ENCODE results near the gene EIF4G3.

- peak in 1 of 3 donors; percentile 45 for TF ChIP-seq POLR2A (IDR thresholded peaks at IDR 0.05)
- TF ChIP-seq, protein P1, sequence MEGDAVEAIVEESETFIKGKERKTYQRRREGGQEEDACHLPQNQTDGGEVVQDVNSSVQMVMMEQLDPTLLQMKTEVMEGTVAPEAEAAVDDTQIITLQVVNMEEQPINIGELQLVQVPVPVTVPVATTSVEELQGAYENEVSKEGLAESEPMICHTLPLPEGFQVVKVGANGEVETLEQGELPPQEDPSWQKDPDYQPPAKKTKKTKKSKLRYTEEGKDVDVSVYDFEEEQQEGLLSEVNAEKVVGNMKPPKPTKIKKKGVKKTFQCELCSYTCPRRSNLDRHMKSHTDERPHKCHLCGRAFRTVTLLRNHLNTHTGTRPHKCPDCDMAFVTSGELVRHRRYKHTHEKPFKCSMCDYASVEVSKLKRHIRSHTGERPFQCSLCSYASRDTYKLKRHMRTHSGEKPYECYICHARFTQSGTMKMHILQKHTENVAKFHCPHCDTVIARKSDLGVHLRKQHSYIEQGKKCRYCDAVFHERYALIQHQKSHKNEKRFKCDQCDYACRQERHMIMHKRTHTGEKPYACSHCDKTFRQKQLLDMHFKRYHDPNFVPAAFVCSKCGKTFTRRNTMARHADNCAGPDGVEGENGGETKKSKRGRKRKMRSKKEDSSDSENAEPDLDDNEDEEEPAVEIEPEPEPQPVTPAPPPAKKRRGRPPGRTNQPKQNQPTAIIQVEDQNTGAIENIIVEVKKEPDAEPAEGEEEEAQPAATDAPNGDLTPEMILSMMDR (IDR thresholded peaks at IDR 0.05 in 8 of 11, conservative IDR thresholded peaks at IDR 0.05 in 3 of 11) = peak in 1 of 11 experiments; percentile 5
- peak; percentile 49 to 71 (median 58) for TF ChIP-seq POLR2AphosphoS5 (IDR thresholded peaks at IDR 0.05)
Observed at GRCh38 chr1:20787029-20787839, 389.5 kb downstream of the EIF4G3 start, which contains the start of gene HP1BP3.

Measured in spleen (tissue), 7 donors.